ENCODE results near the gene CPA2. TPM values are rescaled to one million over a fixed set of nuclear protein-coding genes. Genes with fewer than 3 reads are reported as not detected.

Gene CPA2
- total RNA-seq, 1 experiment from 2014 or later = 1.9 TPM

- DNase-seq = no peak
Observed at GRCh38 chr7:130281260-130281659, 14.6 kb downstream of the CPA2 start.

DNA sequence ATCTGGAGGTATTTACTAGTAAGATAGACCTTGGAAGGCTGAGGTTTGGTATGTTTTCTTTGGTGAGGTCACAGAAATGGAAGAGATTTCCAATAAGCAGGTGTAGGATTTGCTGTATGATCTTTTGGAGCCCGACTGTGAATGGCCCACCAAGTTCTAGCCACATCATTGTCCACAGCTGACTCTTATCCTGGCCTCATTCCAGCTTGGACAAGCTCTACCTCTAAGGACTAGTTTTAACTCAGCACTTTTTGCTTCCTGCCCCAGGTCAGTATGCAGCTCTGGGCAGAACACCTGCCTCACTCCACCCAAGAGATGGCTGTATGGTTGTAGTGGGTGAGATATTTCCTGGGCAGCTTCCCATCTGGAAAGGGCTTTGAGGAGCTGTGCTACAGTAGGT lies 20.2 kb downstream of the CPA2 start:
- peak; percentile 70 to 85 for DNase-seq
- H3K36me3 ChIP-seq = no peaks in the 10 kb centered on the region
- no peak overlapping the region for H3K4me3 ChIP-seq
- no peaks in the 10 kb centered on the region for H3K27me3 ChIP-seq
- no peak overlapping the region for H3K27ac ChIP-seq
- peaks cover 23% of the 10 kb centered on the region for H3K4me1 ChIP-seq
- H3K9me3 ChIP-seq (replicated peaks) = no peaks in the 10 kb centered on the region; the same call in 1 of the 2 replicates

More at GRCh38 chr7:130281260-130281659, 14.6 kb downstream of the CPA2 start:
- Histone ChIP-seq H3K27me3 (no peaks in the 10 kb centered on the region), H3K27ac (no peak overlapping the region), H3K4me1 (peaks cover 26% of the 10 kb centered on the region), H3K9me3 (replicated peaks) (no peaks in the 10 kb centered on the region; the same call in 1 of the 2 replicates), H3K4me3 (no peak overlapping the region), H3K36me3 (no peaks in the 10 kb centered on the region)

GRCh38 chr7:130288168-130288567 lies 21.5 kb downstream of the CPA2 start:
- H3K4me1 ChIP-seq = peaks cover 33% of the 10 kb centered on the region
- no peaks in the 10 kb centered on the region for H3K27me3 ChIP-seq
- H3K4me3 ChIP-seq = no peak overlapping the region
- no peaks in the 10 kb centered on the region; the same call in 1 of the 2 replicates for H3K9me3 ChIP-seq (replicated peaks)
- H3K27ac ChIP-seq = no peak overlapping the region
- no peaks in the 10 kb centered on the region for H3K36me3 ChIP-seq
- no peak for DNase-seq

DNA sequence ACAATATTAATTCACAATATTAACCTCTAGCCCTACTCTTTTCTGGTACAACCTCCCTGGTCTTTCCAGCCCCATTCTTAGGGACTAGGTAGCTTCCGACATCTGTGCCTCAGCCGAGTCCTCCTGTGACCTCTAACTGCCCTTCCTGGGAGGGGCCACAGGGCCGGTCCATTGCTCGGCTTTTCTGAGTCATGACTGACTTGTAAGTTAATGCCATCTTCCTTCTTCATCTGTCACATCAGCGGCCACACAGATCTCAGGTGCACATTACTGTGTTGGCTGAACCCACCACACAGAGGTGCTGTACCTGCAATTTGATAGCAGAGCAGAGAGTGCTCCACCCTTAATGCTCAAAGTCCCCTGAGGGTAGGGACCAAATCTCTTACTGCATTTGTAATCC lies 22.2 kb downstream of the CPA2 start:
- Histone ChIP-seq H3K4me3 (no peak overlapping the region), H3K4me1 (peaks cover 37% of the 10 kb centered on the region), H3K27me3 (no peaks in the 10 kb centered on the region), H3K9me3 (replicated peaks) (no peaks in the 10 kb centered on the region; the same call in 1 of the 2 replicates), H3K27ac (no peak overlapping the region), H3K36me3 (no peaks in the 10 kb centered on the region)
- no peak for DNase-seq

- peak in 1 of 2 experiments; percentile 16 for DNase-seq
- no peaks in the 10 kb centered on the region for H3K36me3 ChIP-seq
- no peaks in the 10 kb centered on the region for H3K9me3 ChIP-seq (replicated peaks)
- H3K27me3 ChIP-seq = no peaks in the 10 kb centered on the region
- H3K27ac ChIP-seq = no peak overlapping the region
- H3K4me3 ChIP-seq = no peak overlapping the region
- H3K4me1 ChIP-seq = peaks cover 39% of the 10 kb centered on the region
Observed at GRCh38 chr7:130289478-130289877, 22.8 kb downstream of the CPA2 start.

GRCh38 chr7:130290745-130291144 lies 24.1 kb downstream of the CPA2 start:
- no peak overlapping the region for H3K27ac ChIP-seq
- H3K4me3 ChIP-seq = no peak overlapping the region
- H3K9me3 ChIP-seq (replicated peaks) = no peaks in the 10 kb centered on the region
- peaks cover 45% of the 10 kb centered on the region for H3K4me1 ChIP-seq
- H3K36me3 ChIP-seq = no peaks in the 10 kb centered on the region
- no peaks in the 10 kb centered on the region for H3K27me3 ChIP-seq
- DNase-seq = no peak

DNA sequence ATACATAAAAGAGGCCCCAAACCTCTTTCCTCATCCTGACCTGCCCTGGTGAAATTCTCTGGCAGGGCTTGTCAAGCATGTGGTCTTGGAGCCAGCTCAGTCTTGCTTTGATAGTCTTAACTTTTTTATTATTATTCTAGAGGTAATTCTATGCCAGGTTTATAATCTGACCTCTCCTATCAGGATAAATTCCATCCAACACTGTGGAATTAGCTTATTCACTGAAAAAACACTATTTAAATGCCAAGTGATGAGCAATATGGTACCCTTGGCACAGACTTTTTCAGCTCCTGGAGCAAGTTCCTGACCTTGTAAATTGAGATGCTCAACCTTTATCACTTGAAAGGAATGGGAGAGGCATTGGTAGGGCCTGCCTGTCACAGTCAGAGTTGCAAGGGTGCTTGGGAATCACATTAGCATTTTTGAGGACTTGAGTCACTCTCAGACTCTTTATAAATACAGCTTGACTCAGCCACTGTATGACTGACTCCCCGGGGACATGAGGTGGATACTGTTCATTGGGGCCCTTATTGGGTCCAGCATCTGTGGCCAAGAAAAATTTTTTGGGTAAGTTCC lies 26.1 kb downstream of the CPA2 start, which contains the start of gene CPA4:
TSS of gene CPA4 (plus strand) at position 480 of the 576 bp plus-strand sequence. CDS start at position 500, 20 bp downstream.
- Histone ChIP-seq H3K9me3 (replicated peaks) (no peaks in the 10 kb centered on the region), H3K36me3 (no peaks in the 10 kb centered on the region), H3K27ac (no peak within 1 kb of the TSS; the same call in 1 of the 2 replicates), H3K4me1 (peaks cover 31% of the 10 kb centered on the region), H3K27me3 (no peaks in the 10 kb centered on the region), H3K4me3 (no peak within 1 kb of the TSS)
- peak; percentile 32 to 52 for DNase-seq

GRCh38 chr7:130293521-130293920 lies 26.9 kb downstream of the CPA2 start:
- no peak for DNase-seq
- no peaks in the 10 kb centered on the region for H3K36me3 ChIP-seq
- peaks cover 31% of the 10 kb centered on the region for H3K4me1 ChIP-seq
- H3K9me3 ChIP-seq (replicated peaks) = no peaks in the 10 kb centered on the region
- H3K4me3 ChIP-seq = no peak overlapping the region
- H3K27ac ChIP-seq = no peak overlapping the region; the same call in 1 of the 2 replicates
- no peaks in the 10 kb centered on the region for H3K27me3 ChIP-seq

GRCh38 chr7:130294314-130294713 lies 27.7 kb downstream of the CPA2 start:
- no peak overlapping the region for H3K4me3 ChIP-seq
- no peaks in the 10 kb centered on the region for H3K27me3 ChIP-seq
- peak in 1 of 2 experiments; percentile 44 for DNase-seq
- H3K27ac ChIP-seq = no peak overlapping the region
- H3K4me1 ChIP-seq = peaks cover 25% of the 10 kb centered on the region
- no peaks in the 10 kb centered on the region for H3K9me3 ChIP-seq (replicated peaks)
- no peaks in the 10 kb centered on the region for H3K36me3 ChIP-seq

DNA sequence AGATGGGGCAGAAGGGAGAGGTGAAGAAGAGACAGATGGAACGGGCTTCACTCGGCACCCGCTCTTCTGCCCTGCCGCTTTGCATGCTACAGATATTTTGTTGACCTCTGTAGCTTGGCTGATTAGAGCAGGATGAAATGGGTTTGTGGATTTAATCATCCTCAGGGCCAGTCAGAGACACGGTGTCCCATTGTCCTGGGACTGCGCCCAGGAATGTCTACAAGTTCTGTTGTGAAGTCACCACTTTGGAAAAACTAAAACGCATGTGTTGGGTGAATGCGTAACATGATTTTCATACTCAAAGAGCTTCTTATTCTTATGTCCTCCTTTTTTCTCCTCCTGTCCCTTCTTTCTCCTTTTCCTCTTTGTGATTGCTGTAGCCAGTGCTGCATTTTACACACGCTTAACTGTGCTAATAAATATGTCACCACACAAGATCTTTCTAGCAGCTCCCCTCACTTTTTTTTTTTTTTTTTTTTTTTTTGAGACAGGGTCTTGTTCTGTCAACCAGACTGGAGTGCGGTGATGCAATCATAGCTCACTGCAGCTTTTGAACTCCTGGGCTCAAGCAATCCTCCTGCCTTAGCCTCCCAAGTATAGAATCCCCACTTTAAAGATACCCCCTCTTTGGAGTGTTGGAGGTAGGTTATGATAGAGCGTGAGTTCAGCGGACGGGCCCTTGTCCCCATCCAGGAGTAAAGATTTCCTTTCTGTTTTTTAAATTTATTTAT lies 29.7 kb downstream of the CPA2 start:
- Histone ChIP-seq H3K4me1 (peaks cover 23% of the 10 kb centered on the region), H3K36me3 (no peaks in the 10 kb centered on the region), H3K27ac (no peak overlapping the region), H3K27me3 (no peaks in the 10 kb centered on the region), H3K9me3 (replicated peaks) (peaks cover 4% of the 10 kb centered on the region; the same call in 1 of the 2 replicates), H3K4me3 (no peak overlapping the region)
- DNase-seq = no peak

DNA sequence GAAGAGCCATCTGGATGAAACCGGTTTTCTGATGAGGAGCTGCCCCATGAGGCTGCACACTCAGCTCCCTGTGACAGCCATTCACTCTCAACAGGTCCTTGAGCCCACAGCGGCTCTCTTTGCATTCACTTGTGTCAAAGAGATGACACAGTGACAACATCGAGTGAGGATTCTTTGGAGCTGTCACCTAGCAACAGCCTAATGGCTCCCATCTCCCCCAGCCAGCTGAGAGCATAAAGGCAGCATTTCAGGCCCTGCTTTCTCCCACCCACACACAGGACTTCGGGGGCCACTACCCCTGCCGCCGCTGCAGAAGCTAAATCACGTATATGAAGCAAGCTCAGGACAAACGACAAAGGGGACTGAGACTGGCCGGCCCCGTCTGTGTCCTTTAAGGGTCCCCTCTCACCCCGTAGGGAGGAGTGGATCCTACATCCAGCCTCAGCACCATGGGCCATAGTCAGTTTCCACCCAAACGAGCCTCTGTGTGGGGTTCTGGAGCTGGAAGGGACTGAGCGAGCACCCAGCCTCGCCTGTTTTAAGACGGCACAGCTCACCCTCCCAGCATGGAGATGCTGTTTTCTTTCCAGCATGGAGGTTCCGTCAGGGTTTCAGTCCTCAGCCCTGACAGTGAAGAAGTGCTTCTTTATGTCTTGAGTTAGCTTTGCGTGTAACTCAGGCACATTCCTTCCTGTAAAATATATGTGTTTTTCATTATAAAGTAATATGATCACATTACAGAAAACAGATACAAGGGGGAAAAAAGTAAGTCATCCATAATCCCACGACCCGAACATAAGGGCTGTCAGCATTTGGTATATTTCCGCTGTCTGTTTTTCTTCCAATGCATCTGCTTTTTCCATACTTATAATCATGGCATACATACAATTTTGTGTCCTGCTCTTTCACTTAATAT lies 31.2 kb downstream of the CPA2 start:
- Histone ChIP-seq H3K4me1 (peaks cover 15% of the 10 kb centered on the region), H3K36me3 (no peaks in the 10 kb centered on the region), H3K4me3 (no peak overlapping the region), H3K27me3 (no peaks in the 10 kb centered on the region), H3K27ac (no peak overlapping the region), H3K9me3 (replicated peaks) (peaks cover 4% of the 10 kb centered on the region; the same call in 1 of the 2 replicates)
- no peak for DNase-seq

DNA sequence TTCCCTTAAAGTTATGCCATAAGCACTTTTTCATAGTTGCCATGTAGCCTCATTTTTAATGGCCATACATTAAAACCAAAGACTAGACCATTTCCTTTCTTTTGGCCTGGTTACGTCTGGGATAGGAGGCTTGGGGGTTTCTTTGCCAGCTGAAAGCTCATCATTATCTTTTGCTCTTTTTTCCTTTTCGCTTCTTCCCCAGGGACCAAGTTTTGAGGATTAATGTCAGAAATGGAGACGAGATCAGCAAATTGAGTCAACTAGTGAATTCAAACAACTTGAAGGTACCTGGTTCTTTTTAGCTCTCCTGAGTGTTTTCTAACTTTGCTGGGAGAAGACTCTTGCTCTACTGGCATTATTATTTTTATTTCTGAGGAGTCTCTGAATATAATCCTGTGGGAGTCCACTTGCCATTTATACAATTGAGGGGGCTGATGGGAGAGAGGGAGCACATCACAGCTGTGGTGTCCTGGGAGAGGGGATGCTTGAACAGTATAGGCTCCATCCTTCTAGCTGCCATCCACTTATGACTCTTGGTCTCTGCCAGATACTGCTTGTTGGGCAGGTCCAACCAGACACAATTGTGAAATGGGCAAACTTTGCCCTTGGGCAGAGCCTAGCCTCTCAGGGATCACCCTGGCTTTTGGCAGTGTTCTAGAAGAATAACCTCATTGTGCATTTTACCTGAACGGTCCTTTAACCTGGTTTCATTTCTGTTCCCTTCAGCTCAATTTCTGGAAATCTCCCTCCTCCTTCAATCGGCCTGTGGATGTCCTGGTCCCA lies 32.1 kb downstream of the CPA2 start:
- Histone ChIP-seq H3K4me1 (peaks cover 9% of the 10 kb centered on the region; the same call in 1 of the 2 replicates), H3K9me3 (replicated peaks) (peaks cover 4% of the 10 kb centered on the region; the same call in 1 of the 2 replicates), H3K4me3 (no peak overlapping the region), H3K27me3 (no peaks in the 10 kb centered on the region), H3K36me3 (no peaks in the 10 kb centered on the region), H3K27ac (no peak overlapping the region)
- DNase-seq = no peak

- Histone ChIP-seq H3K9me3 (replicated peaks) (peaks cover 4% of the 10 kb centered on the region; the same call in 1 of the 2 replicates), H3K27ac (no peak overlapping the region), H3K4me3 (no peak overlapping the region), H3K36me3 (no peaks in the 10 kb centered on the region), H3K4me1 (peaks cover 2% of the 10 kb centered on the region; the same call in 1 of the 2 replicates), H3K27me3 (no peaks in the 10 kb centered on the region)
- no peak for DNase-seq
Observed at GRCh38 chr7:130299866-130300265, 33.2 kb downstream of the CPA2 start.

DNA sequence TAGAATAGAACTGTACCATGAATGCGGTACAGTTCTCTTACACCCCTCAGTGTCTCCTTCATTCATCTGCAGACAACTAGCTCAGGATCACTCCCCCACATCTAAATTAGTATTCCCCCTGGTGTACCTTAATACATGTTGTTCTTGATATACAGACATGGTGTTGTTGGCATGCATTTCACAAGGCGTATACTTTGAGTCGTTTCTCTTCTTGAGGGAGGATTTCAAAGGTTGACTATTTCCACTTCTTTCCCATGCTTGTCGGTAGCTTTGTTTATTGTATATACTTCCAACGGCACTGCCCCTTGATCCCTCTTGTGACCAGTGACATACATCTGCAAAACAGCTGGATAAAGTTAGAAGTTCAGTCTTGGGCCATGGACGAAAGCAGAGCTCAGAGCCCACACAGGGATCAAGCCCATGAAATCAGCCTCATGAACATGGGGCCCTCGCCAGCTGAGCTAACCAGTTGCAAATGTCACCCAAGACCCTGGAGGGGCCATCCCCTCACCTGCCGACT lies 34.9 kb downstream of the CPA2 start:
- no peak overlapping the region for H3K4me3 ChIP-seq
- no peak overlapping the region for H3K27ac ChIP-seq
- no peaks in the 10 kb centered on the region for H3K27me3 ChIP-seq
- DNase-seq = no peak
- H3K9me3 ChIP-seq (replicated peaks) = peaks cover 4% of the 10 kb centered on the region; the same call in 1 of the 2 replicates
- no peaks in the 10 kb centered on the region for H3K36me3 ChIP-seq
- no peaks in the 10 kb centered on the region for H3K4me1 ChIP-seq

Data from SJCRH30 (cell line).